K562 (cell line): ENCODE measurements around the gene ARPC2. TPM values are rescaled to one million over a fixed set of nuclear protein-coding genes. Genes with fewer than 3 reads are reported as not detected.

Source experiments
- ATAC-seq: fragments of 200-7000 bp; cut with Tn5 transposase; 3 replicates; pipeline ENCODE4 v1.9.1; 2020; ENCODE audit warnings: moderate library complexity
- BruUV-seq: library from RNA; stranded (reverse); fragments of 400-500 nt; replicated peaks from 2 replicates; lab custom pipeline; 2021; lab: Mats Ljungman, UMichigan
- CTCF ChIA-PET: fragments of 300-600 bp; formaldehyde crosslinking; extraction: SDS; loops from one replicate; lab custom pipeline; 2021; ENCODE audit warnings: low intra/inter-chr PET ratio; lab: Yijun Ruan, JAX
- POLR2A ChIA-PET: fragments of 300-600, 350-650 bp; sonication (Branson Sonifier 250); formaldehyde crosslinking; extraction: SDS; loops from one replicate; lab custom pipeline; 2021; ENCODE audit warnings: antibody characterized with exemption, inconsistent platforms; lab: Yijun Ruan, JAX
- DNase-seq, 4 experiments: peaks; one replicate each; pipeline versions ENCODE4 v3.0.0 to v3.0.0-alpha.2; 2011 to 2018; ENCODE audit warnings: low spot score in 3 of 4, mixed read lengths in 3 of 4; ENCODE audit errors: extremely low read depth in 1 of 4
- FAIRE-seq: peaks from 2 replicates; lab custom pipeline; 2011; peaks lifted over from hg19 to GRCh38; lab: Jason Lieb, UNC
- H2AFZ ChIP-seq: 2 replicates; pipeline ENCODE4 v1.6.0; 2011; ENCODE audit warnings: low read depth, low read length, control low read depth, inconsistent platforms
- H3K27ac ChIP-seq: fragments of 200-600 bp; 3 replicates; pipeline ENCODE4 v1.8.0; 2011; ENCODE audit warnings: low read depth, mild to moderate bottlenecking, control low read depth, inconsistent platforms, low read length, moderate library complexity, mixed read lengths; ENCODE audit errors: extremely low read depth
- H3K27me3 ChIP-seq, 2 experiments: fragments of 300-600 bp in 1 of 2; 2 replicates in 1 of 2; 3 replicates in 1 of 2; pipeline versions ENCODE4 v1.6.0 to v1.8.0; 2011; ENCODE audit warnings: inconsistent platforms in 2 of 2, low read length in 2 of 2, mild to moderate bottlenecking in 1 of 2, mixed read lengths in 1 of 2, moderate library complexity in 1 of 2; ENCODE audit not compliant: control insufficient read depth in 2 of 2, insufficient read depth in 2 of 2
- H3K36me3 ChIP-seq: fragments of 300-600 bp; 3 replicates; pipeline ENCODE4 v1.8.0; 2011; ENCODE audit warnings: mild to moderate bottlenecking, low read length, inconsistent platforms; ENCODE audit not compliant: control insufficient read depth, insufficient read depth
- H3K4me1 ChIP-seq, 2 experiments: fragments of 200-600 bp in 1 of 2; replicated peaks in 1 of 2; 2 replicates in 1 of 2; 3 replicates in 1 of 2; pipeline versions ENCODE4 v1.5.1 to v1.8.0; 2011; ENCODE audit warnings: inconsistent platforms in 2 of 2, low read length in 2 of 2, mild to moderate bottlenecking in 1 of 2, mixed read lengths in 1 of 2, moderate library complexity in 1 of 2; ENCODE audit not compliant: control insufficient read depth in 2 of 2, insufficient read depth in 2 of 2
- H3K4me2 ChIP-seq: 2 replicates; pipeline ENCODE4 v1.6.1; 2011; ENCODE audit warnings: low read length, control low read depth, inconsistent platforms, mixed read lengths; ENCODE audit not compliant: insufficient read depth
- H3K4me3 ChIP-seq: fragments of 200-600 bp; sonication (generic), shearing (Covaris generic); 2 replicates; pipeline ENCODE4 v1.5.1; 2016; ENCODE audit warnings: control low read depth, inconsistent platforms
- H3K79me2 ChIP-seq: fragments of 200-600 bp; 3 replicates; pipeline ENCODE4 v1.8.0; 2011; ENCODE audit warnings: low read length, inconsistent platforms; ENCODE audit not compliant: control insufficient read depth, insufficient read depth
- H3K9ac ChIP-seq, 2 experiments: 2 replicates each; pipeline versions ENCODE4 v1.6.0 to v1.6.1; 2011; ENCODE audit warnings: low read depth in 2 of 2, low read length in 2 of 2, control low read depth in 1 of 2, inconsistent platforms in 1 of 2, mild to moderate bottlenecking in 1 of 2, mixed read lengths in 1 of 2; ENCODE audit not compliant: insufficient read depth in 1 of 2
- H3K9me1 ChIP-seq: one replicate; pipeline ENCODE4 v1.6.0; 2011; ENCODE audit warnings: inconsistent platforms, mild to moderate bottlenecking, low read length, moderate library complexity; ENCODE audit not compliant: control insufficient read depth, insufficient read depth
- H3K9me3 ChIP-seq: replicated peaks from 2 replicates; pipeline ENCODE4 v1.5.1; 2011; ENCODE audit warnings: low read depth, low read length, inconsistent platforms; ENCODE audit not compliant: control insufficient read depth, insufficient read depth
- H4K20me1 ChIP-seq: replicated peaks from 2 replicates; pipeline ENCODE4 v1.6.1; 2011; ENCODE audit warnings: low read length, inconsistent platforms, mixed read lengths; ENCODE audit not compliant: control insufficient read depth, insufficient read depth
- DMBX1 ChIP-seq: fragments of 250-450 bp; sonication (Bioruptor Pico); IDR thresholded peaks from 2 replicates; pipeline ENCODE4 v1.8.0; 2022; ENCODE audit warnings: inconsistent platforms, mild to moderate bottlenecking, moderate library complexity, borderline replicate concordance
- EP400 ChIP-seq: fragments of 450-650 bp; IDR thresholded peaks from 2 replicates; pipeline ENCODE4 v1.6.1; 2017; ENCODE audit warnings: antibody characterized with exemption, mild to moderate bottlenecking, moderate library complexity
- HDAC2 ChIP-seq: fragments of 450-650 bp; IDR thresholded peaks from 2 replicates; pipeline ENCODE4 v1.6.1; 2016; ENCODE audit warnings: mild to moderate bottlenecking
- HMGN3 ChIP-seq: IDR thresholded peaks from 2 replicates; pipeline ENCODE4 v1.6.1; 2011; ENCODE audit warnings: borderline replicate concordance, low read depth, mild to moderate bottlenecking, mixed read lengths, low read length; ENCODE audit not compliant: insufficient read length; ENCODE audit errors: extremely low read depth
- HOMEZ ChIP-seq: fragments of 250-450 bp; sonication (Bioruptor Pico); IDR thresholded peaks from 2 replicates; pipeline ENCODE4 v1.4.0; 2020; ENCODE audit warnings: mild to moderate bottlenecking, moderate library complexity
- MIER1 ChIP-seq: fragments of 450-650 bp; IDR thresholded peaks from 2 replicates; pipeline ENCODE4 v1.6.1; 2016; ENCODE audit warnings: antibody characterized with exemption, mild to moderate bottlenecking, low read depth
- MNT ChIP-seq, 2 experiments: fragments of 450-650 bp; conservative IDR thresholded peaks; 2 replicates each; pipeline ENCODE4 v1.6.1; 2017; ENCODE audit warnings: mild to moderate bottlenecking in 2 of 2, moderate library complexity in 2 of 2
- RAD51 ChIP-seq: fragments of 450-650 bp; IDR thresholded peaks from 2 replicates; pipeline ENCODE4 v1.7.1; 2016; ENCODE audit warnings: low read depth, mild to moderate bottlenecking, borderline replicate concordance
- SP1 ChIP-seq: sonication (generic); formaldehyde crosslinking; IDR thresholded peaks from 2 replicates; pipeline ENCODE4 v1.8.1; 2022; ENCODE audit warnings: mild to moderate bottlenecking, missing genetic modification reagents
- U2AF1 ChIP-seq: fragments of 200-400 bp; formaldehyde crosslinking; optimal IDR thresholded peaks from 2 replicates; pipeline ENCODE3; 2017; ENCODE audit warnings: mild to moderate bottlenecking, low read depth, low read length, moderate library complexity
- WGBS: fragments of 100-300 bp; shearing (Covaris generic); methylation state at CpG from one replicate; pipeline ENCODE4 v1.1.6; 2016; ENCODE audit warnings: low coverage, mixed read lengths; ENCODE audit not compliant: insufficient coverage; ENCODE audit errors: missing lambda C conversion rate; 5-methylcytosine and 5-hydroxymethylcytosine counted together
- in situ Hi-C: fragments of 300-500 bp; cut with MboI; formaldehyde crosslinking; loops from 4 replicates; pipeline ENCODE4 v1.15.0; 2018; ENCODE audit warnings: inconsistent platforms, mixed read lengths
- intact Hi-C: fragments of 100-400 bp; cut with micrococcal nuclease; formaldehyde crosslinking; loops from 2 replicates; pipeline ENCODE4 v1.14.2; 2022
- polyA plus RNA-seq, 8 experiments: library from polyadenylated mRNA; depleted of rRNA in 4 of 8; stranded (reverse) in 5 of 8; unstranded in 3 of 8; fragments of >200 nt; fragmentation: Nextera tagmentation in 2 of 8; fragmentation: Illumina TruSeq in 1 of 8; extraction: Ambion mirVana in 2 of 8; extraction: Trizol in 1 of 8; gene quantifications; 2 replicates each; pipeline versions ENCODE4 v1.2.1 to v1.2.3, GENCODE V29; 2011 to 2014; ENCODE audit warnings: inconsistent platforms in 1 of 8, missing spikeins in 1 of 8
- total RNA-seq, 7 experiments: library from RNA; depleted of rRNA in 6 of 7; stranded (reverse); fragments of >200 nt in 6 of 7; fragmentation: Illumina TruSeq in 2 of 7; extraction: Trizol in 2 of 7; gene quantifications; 2 replicates each; pipeline versions ENCODE4 v1.2.1 to v1.2.3, GENCODE V29; 2011 to 2021; ENCODE audit warnings: low replicate concordance in 1 of 7
- TF ChIP-seq, protein P1 (sequence below): fragments of 450-650 bp; IDR thresholded peaks from 2 replicates; pipeline ENCODE4 v1.6.1; 2016; ENCODE audit warnings: antibody characterized with exemption

Gene ARPC2
- total and polyA plus RNA-seq, 9 of the 15 experiments (the other 6 are each of a cell fraction or from before 2014, with no cell fraction given) = 81.9 to 187 (median 103) TPM

- TF ChIP-seq MNT (conservative IDR thresholded peaks at IDR 0.05) = 0 out of 4 replicates have a peak, but pooled peaks of 1 of the 2 experiments have one; percentile 30
Observed at GRCh38 chr2:218289639-218290315, 72.8 kb downstream of the ARPC2 start (continued).

DNA sequence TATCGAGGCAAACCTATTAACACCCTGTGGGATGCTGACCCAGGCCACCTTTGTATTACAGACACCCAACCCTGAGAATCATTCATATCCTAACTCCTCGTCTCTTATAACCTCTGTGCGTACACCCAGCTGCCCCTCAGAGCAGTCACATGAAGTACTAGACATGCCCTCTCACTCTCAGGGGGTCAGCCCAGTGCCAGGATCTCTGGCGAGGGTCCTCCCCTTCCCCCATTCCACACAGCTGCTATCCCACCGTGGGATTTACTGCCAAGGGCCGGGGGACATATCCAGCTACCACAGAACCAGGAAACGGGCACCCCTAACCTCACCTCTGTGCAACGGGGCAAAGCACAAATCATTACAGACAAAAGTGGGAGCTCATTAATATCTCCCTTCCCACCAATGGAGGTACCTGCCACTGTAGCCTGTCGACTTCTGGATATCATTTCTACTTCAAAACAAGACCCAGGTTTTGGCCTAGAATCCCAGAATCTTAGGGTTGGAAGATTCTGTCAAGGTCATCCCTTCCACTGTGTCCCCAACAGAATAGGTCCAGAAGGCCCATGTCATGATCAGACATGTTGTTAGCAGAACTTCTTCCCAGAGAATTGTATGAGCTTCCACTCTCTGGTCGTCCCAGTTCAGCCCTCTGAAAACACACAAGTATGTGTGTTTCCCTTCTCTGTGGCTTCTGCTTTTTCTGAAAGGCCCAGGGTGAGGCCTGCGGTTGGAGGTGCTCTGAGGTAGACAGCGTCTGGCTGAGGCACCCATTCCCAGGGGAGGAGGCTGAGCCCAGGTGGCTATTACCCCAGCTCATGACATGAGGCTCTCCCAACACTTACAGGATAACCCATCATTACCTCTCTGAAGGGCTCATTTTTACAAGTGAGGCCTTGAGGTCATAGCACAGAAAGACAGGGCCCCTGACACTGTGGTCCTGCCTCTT, 73.6 kb downstream of the ARPC2 start:
- CTCF ChIA-PET = no interaction called here
- DNase-seq (no peak), FAIRE-seq (no peak), ATAC-seq (no peak)
- no peaks in the 10 kb centered on the region for H3K9me3 ChIP-seq
- POLR2A ChIA-PET = interaction anchor here (0.6 to 2.5 kb wide), 10 partner anchors 11 to 118 kb away, joined by 3 to 10 read pairs (median 4); partner anchors contain the start of genes AAMP and PNKD
- BruUV-seq = no TSS peak
- peaks cover 3% of the 10 kb centered on the region for H3K9me1 ChIP-seq
- peak overlapping the region; percentile 62 for H3K4me3 ChIP-seq
- WGBS = 3% methylated on average over 12 of the region's 12 CpGs
- peaks cover 50 to 59% of the 10 kb centered on the region in 2 experiments for H3K4me1 ChIP-seq
- intact Hi-C loops = loop anchor here (5.0 kb wide), 1 partner anchor 277 kb away; the partner anchor contains the start of genes CNOT9 and USP37
- in situ Hi-C loops = no loop called here
- H3K9ac ChIP-seq = peak overlapping the region; percentile 82 to 92
- peaks cover 6% of the 10 kb centered on the region; the same call in 1 of the 2 replicates for H4K20me1 ChIP-seq
- no peak overlapping the region for H2AFZ ChIP-seq
- H3K36me3 ChIP-seq = peaks cover 21% of the 10 kb centered on the region
- H3K4me2 ChIP-seq = peak overlapping the region; percentile 94
- peak overlapping the region; percentile 88 for H3K27ac ChIP-seq
- H3K79me2 ChIP-seq = peaks cover 68% of the 10 kb centered on the region
- no peaks in the 10 kb centered on the region for H3K27me3 ChIP-seq
- TF ChIP-seq HDAC2 (no peak), EP400 (0 out of 2 replicates have a peak, but pooled peaks have one; percentile 11), MIER1 (no peak), U2AF1 (no peak), HOMEZ (CRISPR knock-in tag) (no peak), SP1 (CRISPR knock-in tag) (no peak), HMGN3 (no peak), DMBX1 (CRISPR knock-in tag) (no peak), RAD51 (no peak)
- TF ChIP-seq, protein P1, sequence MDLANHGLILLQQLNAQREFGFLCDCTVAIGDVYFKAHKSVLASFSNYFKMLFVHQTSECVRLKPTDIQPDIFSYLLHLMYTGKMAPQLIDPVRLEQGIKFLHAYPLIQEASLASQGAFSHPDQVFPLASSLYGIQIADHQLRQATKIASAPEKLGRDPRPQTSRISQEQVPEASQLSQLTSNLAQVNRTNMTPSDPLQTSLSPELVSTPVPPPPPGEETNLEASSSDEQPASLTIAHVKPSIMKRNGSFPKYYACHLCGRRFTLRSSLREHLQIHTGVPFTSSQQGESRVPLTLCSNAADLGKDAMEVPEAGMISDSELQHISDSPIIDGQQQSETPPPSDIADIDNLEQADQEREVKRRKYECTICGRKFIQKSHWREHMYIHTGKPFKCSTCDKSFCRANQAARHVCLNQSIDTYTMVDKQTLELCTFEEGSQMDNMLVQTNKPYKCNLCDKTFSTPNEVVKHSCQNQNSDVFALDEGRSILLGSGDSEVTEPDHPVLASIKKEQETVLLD = no peak
